H1 (cell line): ENCODE results near the gene PRSS38. TPM values are rescaled to one million over a fixed set of nuclear protein-coding genes. Genes with fewer than 3 reads are reported as not detected.

Experiments
- FOSL1 ChIP-seq: IDR thresholded peaks from 2 replicates; pipeline ENCODE4 v1.6.1; 2011; ENCODE audit warnings: mild to moderate bottlenecking, low read depth, low read length, moderate library complexity; ENCODE audit not compliant: insufficient read depth
- PHF8 ChIP-seq: fragments of 200-600 bp; sonication (generic); conservative IDR thresholded peaks from 2 replicates; pipeline ENCODE4 v1.7.1; 2012; ENCODE audit warnings: low read depth, mild to moderate bottlenecking, inconsistent platforms, low read length, moderate library complexity
- POLR2A ChIP-seq, 2 experiments: IDR thresholded peaks; 1 replicate in 1 of 2; 2 replicates in 1 of 2; pipeline ENCODE4 v1.6.1; 2011; ENCODE audit warnings: low read depth in 2 of 2, low read length in 2 of 2, mild to moderate bottlenecking in 2 of 2; ENCODE audit errors: control extremely low read depth in 1 of 2
- TAF7 ChIP-seq: optimal IDR thresholded peaks from 2 replicates; pipeline ENCODE3; 2011; ENCODE audit warnings: low read depth, mild to moderate bottlenecking, inconsistent platforms, low read length, moderate library complexity, borderline replicate concordance
- TEAD4 ChIP-seq: IDR thresholded peaks from 2 replicates; pipeline ENCODE4 v1.6.1; 2012; ENCODE audit warnings: low read depth, low read length, inconsistent platforms, mixed read lengths
- polyA plus RNA-seq, 7 experiments: library from polyadenylated mRNA; depleted of rRNA in 3 of 7; stranded (reverse) in 5 of 7; unstranded in 2 of 7; fragments of >200 nt in 5 of 7; fragments of 200-250 nt in 2 of 7; gene quantifications; 1 replicate in 5 of 7; 2 replicates in 1 of 7; 4 replicates in 1 of 7; pipeline versions ENCODE4 v1.2.1 to v1.2.3, GENCODE V29; 2011 to 2013; ENCODE audit warnings: missing spikeins in 2 of 7, mixed read lengths in 2 of 7
- total RNA-seq: library from RNA; stranded (reverse); fragmentation: NEBNext Ultra II Directional; extraction: Animal tissue kit (Norgen Biotek cat#: 25700); gene quantifications from 2 replicates; pipeline ENCODE4 v1.2.1, GENCODE V29; 2021

The PRSS38 gene
- total and polyA plus RNA-seq, 2 of the 8 experiments (the other 6 are each of a cell fraction or from before 2014, with no cell fraction given) = not detected

GRCh38 chr1:227848430-227848932, 33.0 kb downstream of the PRSS38 start (continued):
- TF ChIP-seq PHF8 (no peak), POLR2A (IDR thresholded peaks at IDR 0.05; ENCODE audit: control extremely low read depth in 1 of 2, low read depth in 2 of 2, low read length in 2 of 2) (no peak), TEAD4 (no peak), FOSL1 (no peak), TAF7 (no peak)
